ENCODE measurements around the gene ASPN.

GRCh38 chr9:92488681-92489550 lies 6.6 kb upstream of the ASPN start:
- TF ChIP-seq, protein P1, sequence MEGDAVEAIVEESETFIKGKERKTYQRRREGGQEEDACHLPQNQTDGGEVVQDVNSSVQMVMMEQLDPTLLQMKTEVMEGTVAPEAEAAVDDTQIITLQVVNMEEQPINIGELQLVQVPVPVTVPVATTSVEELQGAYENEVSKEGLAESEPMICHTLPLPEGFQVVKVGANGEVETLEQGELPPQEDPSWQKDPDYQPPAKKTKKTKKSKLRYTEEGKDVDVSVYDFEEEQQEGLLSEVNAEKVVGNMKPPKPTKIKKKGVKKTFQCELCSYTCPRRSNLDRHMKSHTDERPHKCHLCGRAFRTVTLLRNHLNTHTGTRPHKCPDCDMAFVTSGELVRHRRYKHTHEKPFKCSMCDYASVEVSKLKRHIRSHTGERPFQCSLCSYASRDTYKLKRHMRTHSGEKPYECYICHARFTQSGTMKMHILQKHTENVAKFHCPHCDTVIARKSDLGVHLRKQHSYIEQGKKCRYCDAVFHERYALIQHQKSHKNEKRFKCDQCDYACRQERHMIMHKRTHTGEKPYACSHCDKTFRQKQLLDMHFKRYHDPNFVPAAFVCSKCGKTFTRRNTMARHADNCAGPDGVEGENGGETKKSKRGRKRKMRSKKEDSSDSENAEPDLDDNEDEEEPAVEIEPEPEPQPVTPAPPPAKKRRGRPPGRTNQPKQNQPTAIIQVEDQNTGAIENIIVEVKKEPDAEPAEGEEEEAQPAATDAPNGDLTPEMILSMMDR (IDR thresholded peaks at IDR 0.05; ENCODE audit: poor library complexity, severe bottlenecking) = no peak
- TF ChIP-seq TAF1 (IDR thresholded peaks at IDR 0.05; ENCODE audit: low read depth) (no peak), EP300 (conservative IDR thresholded peaks at IDR 0.05; ENCODE audit: poor library complexity, severe bottlenecking) (no peak)
- TF ChIP-seq, protein P2, sequence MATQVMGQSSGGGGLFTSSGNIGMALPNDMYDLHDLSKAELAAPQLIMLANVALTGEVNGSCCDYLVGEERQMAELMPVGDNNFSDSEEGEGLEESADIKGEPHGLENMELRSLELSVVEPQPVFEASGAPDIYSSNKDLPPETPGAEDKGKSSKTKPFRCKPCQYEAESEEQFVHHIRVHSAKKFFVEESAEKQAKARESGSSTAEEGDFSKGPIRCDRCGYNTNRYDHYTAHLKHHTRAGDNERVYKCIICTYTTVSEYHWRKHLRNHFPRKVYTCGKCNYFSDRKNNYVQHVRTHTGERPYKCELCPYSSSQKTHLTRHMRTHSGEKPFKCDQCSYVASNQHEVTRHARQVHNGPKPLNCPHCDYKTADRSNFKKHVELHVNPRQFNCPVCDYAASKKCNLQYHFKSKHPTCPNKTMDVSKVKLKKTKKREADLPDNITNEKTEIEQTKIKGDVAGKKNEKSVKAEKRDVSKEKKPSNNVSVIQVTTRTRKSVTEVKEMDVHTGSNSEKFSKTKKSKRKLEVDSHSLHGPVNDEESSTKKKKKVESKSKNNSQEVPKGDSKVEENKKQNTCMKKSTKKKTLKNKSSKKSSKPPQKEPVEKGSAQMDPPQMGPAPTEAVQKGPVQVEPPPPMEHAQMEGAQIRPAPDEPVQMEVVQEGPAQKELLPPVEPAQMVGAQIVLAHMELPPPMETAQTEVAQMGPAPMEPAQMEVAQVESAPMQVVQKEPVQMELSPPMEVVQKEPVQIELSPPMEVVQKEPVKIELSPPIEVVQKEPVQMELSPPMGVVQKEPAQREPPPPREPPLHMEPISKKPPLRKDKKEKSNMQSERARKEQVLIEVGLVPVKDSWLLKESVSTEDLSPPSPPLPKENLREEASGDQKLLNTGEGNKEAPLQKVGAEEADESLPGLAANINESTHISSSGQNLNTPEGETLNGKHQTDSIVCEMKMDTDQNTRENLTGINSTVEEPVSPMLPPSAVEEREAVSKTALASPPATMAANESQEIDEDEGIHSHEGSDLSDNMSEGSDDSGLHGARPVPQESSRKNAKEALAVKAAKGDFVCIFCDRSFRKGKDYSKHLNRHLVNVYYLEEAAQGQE (IDR thresholded peaks at IDR 0.05; ENCODE audit: borderline replicate concordance) = no peak

Measured in neural cell (in vitro differentiated cells).